Keratinocyte (primary cell): ENCODE results near the gene DLK2.

Experiments used
- EZH2 ChIP-seq: IDR thresholded peaks from one replicate; pipeline ENCODE4 v1.6.1; 2012; ENCODE audit warnings: inconsistent platforms, mild to moderate bottlenecking, low read length, moderate library complexity
- TF ChIP-seq, protein P1 (sequence below), 3 experiments: IDR thresholded peaks in 1 of 3; conservative IDR thresholded peaks in 1 of 3; optimal IDR thresholded peaks in 1 of 3; 2 replicates in 2 of 3; 3 replicates in 1 of 3; pipeline versions ENCODE3 to v1.5.1; 2011; ENCODE audit warnings: low read length in 3 of 3, mild to moderate bottlenecking in 3 of 3, moderate library complexity in 2 of 3, control low read depth in 1 of 3, inconsistent platforms in 1 of 3; ENCODE audit not compliant: insufficient read depth in 2 of 3; ENCODE audit errors: extremely low read depth in 1 of 3

DNA sequence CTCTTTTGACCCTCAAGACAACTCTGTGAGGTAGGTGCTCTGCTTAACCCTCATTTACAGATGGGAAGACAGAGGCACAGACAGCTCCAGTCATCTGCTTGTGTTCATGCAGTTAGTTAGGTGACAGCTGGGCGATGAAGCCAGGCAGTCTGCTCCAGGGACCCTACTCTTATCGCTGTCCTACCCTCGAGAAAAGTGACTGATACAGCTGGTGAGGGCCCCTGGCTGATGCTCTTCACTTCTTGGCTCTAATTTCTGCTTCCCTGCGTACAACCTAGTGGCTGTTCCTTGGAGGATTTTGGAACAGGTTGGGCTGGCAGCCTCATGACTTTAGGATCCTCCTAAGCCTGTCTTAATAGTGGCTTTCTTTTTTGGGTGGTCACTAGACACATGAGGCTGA, 12.9 kb upstream of the DLK2 start:
- TF ChIP-seq, protein P1, sequence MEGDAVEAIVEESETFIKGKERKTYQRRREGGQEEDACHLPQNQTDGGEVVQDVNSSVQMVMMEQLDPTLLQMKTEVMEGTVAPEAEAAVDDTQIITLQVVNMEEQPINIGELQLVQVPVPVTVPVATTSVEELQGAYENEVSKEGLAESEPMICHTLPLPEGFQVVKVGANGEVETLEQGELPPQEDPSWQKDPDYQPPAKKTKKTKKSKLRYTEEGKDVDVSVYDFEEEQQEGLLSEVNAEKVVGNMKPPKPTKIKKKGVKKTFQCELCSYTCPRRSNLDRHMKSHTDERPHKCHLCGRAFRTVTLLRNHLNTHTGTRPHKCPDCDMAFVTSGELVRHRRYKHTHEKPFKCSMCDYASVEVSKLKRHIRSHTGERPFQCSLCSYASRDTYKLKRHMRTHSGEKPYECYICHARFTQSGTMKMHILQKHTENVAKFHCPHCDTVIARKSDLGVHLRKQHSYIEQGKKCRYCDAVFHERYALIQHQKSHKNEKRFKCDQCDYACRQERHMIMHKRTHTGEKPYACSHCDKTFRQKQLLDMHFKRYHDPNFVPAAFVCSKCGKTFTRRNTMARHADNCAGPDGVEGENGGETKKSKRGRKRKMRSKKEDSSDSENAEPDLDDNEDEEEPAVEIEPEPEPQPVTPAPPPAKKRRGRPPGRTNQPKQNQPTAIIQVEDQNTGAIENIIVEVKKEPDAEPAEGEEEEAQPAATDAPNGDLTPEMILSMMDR (optimal IDR thresholded peaks at IDR 0.05 in 1 of 3, IDR thresholded peaks at IDR 0.05 in 1 of 3, conservative IDR thresholded peaks at IDR 0.05 in 1 of 3; ENCODE audit: extremely low read depth in 1 of 3, insufficient read depth in 2 of 3, low read length in 3 of 3): no peak
- TF ChIP-seq EZH2: no peak
